Limb (tissue), 2 donors: ENCODE measurements around the gene CALN1.
"Not testable (repeated sequence)": the region's sequence is repeated elsewhere in the genome, so short reads cannot be mapped to it uniquely, and the experiment has no call there.

Experiments used
- DNase-seq, 2 donors: peaks; one replicate each; pipeline ENCODE4 v3.0.0-alpha.2; 2016; ENCODE audit errors: extremely low spot score in 2 of 2

Gene CALN1

GRCh38 chr7:72268796-72269195, 143.3 kb downstream of the CALN1 start:
- DNase-seq, result no peak

DNA sequence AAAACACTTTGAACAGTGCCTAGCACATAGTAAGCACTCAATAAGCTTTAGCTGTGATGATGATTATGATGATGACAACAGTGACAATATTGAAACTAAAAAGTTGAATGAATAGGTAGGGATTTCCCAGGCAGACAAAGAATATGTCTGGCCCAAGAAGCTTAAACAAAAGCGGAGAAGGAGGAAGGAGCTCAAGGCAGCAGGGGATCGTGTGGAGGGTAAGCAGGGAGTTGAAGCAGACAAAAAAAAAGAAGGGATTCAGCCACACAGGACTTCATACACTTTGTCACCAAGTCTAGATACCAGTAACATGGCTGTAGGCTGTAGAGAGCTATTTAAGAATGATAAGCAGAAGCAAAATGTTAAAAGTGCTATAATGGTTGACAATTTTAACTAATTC, 144.0 kb downstream of the CALN1 start:
- DNase-seq, result no peak

- no peak for DNase-seq
Measured at GRCh38 chr7:72267291-72267800, 144.8 kb downstream of the CALN1 start.

DNA sequence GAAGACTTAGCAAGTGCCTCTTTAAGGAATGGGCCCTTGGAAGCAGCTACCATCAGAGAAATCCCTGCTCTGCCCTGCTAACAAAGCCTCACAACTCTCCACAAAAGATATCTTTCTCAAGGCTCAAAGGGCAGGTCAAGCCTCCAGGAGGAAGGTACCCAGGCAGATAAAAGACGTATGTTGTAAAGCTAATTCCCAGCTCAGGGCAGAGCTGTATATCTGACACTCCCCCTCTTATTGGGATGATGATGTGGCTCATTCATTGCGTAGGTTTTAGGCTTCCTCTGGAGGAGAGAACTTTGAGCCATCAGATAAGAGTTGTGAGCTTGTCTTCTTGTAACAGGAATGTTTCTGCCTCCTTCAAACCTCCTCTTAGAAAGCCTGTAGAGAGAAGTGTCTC, 145.4 kb downstream of the CALN1 start:
- DNase-seq, result no peak

DNA sequence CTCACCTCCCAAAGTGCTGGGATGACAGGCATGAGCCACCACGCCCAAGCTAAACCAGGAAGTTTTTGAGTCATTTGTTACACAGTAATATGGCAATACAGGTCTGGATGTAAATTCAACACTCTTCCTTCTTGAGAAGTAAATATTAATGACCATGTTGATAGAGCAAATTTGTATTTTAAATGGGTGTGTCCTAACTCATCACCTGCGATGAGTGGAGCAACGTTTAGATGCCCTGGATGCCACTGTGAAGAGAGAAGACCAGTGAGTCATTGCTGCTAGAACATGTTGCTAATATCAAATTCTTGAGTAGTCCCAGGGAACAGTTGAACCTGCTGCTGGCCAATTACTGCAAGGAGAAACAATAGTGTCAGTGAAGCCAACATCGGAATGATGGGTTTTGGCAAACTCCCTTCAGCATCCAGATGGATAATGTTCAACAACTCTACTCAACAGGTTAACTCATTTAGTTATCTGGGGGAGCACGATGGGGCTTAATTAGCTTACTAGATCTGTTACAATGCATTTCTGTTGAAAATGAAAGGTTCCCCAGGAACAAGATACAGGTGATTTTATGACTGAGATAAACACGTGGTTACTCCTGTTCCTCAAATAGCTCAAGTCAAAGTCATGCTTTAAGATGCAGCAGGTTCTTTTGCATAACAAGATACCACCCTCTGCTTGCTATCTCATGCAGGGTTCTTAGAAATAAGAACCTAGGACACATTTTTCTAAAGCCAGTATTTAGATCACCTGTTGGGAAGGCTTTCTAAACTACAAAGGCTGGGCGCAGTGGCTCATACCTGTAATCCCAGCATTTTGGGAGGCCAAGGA, 146.8 kb downstream of the CALN1 start:
- no peak for DNase-seq

- no peak for DNase-seq
Measured at GRCh38 chr7:72260406-72260805, 151.7 kb downstream of the CALN1 start.

DNA sequence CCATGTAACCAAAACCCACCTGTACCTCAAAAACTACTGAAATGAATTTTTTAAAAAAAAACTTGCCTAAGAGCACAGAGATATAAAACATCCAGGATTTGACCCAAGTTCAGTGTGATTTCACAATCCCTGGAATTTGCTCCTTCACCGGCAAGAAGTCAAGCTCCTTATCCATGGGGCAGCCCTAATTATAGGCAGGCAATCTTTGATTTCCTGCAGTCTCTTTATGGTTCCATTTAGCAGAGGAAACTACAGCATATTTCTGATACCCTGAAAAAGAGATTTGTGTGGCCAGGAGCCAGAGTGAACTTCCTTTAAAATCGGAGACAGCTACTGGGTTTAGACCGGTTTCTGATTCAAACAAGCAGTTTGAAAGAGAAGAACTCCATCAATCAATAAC, 154.1 kb downstream of the CALN1 start:
- DNase-seq, result no peak

GRCh38 chr7:72254455-72254854, 157.7 kb downstream of the CALN1 start:
- no peak for DNase-seq

- no peak for DNase-seq
Measured at GRCh38 chr7:72249106-72249505, 163.0 kb downstream of the CALN1 start.

GRCh38 chr7:72244826-72245398, 167.2 kb downstream of the CALN1 start:
- no peak for DNase-seq

GRCh38 chr7:72243329-72243728, 168.8 kb downstream of the CALN1 start:
- no peak for DNase-seq

DNA sequence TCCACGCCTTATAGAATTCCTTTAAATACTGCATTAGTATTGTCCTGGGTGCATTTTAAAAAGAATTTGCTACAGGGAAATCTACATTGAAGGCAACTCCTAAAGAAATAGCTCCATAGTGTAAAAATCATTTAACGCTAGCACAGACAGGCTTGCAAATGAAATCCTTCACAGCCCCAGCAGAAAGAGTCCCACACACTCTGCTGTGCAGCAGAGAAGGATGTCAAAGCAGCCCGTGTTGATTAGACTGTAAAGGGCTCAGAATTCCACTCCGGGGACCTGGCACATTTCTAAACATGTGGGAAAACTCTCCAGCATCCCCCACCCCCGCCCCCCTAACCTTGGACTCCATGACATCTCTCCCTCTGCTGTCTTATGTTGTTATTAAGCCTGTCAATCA, 176.8 kb downstream of the CALN1 start:
- DNase-seq, result no peak

- DNase-seq, result peak in 1 of 2 donors; percentile 1
Measured at GRCh38 chr7:72234086-72234485, 178.1 kb downstream of the CALN1 start.

DNA sequence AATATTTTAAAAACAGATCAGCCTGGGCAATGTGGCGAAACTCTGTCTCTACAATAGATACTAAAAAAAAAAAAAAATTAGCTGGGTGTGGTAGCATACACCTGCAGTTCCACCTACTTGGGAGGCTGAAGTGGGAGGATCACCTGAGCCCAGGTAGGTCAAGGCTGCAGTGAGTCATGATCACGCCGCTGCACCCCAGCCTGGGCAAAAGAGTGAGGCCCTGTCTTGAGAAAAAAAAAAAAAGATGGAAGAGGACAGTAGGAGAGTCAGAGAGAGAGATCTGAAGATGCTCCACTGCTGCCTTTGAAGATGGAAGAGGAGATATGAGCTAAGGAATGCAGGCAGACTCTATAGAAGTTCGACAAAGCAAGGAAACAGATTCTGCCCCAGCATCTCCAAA, 181.9 kb downstream of the CALN1 start:
- no peak for DNase-seq

GRCh38 chr7:72223351-72223750, 188.8 kb downstream of the CALN1 start:
- DNase-seq, result no peak

DNA sequence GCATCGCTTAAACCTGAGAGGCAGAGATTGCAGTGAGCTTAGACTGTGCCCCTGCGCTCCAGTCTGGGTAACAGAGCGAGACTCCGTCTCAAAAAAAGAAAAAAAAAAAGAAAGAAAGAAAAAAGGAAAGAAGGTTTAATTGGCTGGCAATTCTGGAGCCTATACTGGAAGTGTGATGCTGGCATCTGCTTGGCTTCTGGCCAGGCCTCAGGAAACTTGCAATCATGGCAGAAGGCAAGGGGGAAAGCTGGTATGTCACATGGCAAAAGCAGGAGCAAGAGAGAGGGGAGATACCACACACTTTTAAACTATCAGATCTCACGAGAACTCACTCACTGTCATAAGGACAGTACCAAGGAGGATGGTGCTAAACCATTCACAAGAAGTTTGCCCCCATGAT, 190.0 kb downstream of the CALN1 start:
- DNase-seq, result no peak

- no peak for DNase-seq
Measured at GRCh38 chr7:72219500-72219899, 192.6 kb downstream of the CALN1 start.

DNA sequence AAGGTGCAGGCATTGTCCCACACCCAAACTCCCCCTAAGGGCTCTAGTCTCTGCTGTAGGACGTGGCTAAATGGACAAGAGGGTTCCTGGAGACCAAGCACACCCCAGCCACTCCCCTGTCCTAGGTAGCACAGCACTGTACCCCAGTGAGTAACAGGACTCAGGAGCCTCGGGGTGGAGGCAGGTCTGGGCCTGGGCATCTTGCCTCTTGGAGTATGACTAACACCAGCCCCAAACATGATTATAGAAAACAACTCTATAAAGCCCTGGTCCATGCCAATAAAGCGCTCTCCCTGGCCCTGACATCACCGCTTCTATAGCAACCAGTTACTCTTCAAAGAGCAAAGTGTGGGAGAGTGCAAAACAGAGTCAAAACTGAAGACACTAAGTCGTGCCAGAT, 195.0 kb downstream of the CALN1 start:
- no peak for DNase-seq

DNA sequence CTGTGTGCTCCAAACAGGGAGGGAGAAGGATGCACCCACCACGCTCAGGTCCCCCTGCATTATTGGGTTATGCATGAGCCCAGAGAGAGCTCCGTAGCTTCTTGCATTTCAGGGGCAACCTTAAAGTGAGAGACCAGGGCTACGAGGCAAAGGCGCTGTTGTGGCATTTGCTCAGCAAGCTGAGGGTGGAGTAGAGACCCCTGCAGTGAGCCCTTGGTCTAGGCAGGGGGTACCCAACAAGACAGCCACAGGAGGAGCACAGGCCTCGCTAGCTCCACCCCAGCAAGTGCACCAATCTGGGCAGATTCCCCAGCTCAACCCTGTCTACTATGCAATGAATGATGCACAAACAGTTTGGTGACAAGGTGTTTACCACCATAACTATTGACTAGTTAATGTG, 198.4 kb downstream of the CALN1 start:
- DNase-seq, result no peak

DNA sequence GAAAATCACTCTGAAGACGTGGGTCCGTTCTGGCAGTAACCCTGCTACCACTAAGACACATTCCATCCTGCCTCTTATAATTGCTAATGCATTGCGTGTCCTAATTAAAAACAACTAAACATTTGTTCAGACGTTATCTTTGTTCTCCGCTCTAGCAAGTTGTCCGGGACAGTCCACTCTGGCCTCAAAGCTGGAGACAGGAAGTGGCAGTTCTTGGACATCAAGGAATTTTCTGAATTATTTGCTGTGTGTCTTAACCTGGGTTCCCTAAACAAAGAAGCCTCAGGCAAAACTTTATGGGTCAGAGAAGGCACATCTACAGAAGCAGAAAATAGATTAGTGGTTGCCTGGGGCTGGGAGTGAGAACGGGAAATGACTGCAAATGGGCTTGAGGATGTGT, 199.1 kb downstream of the CALN1 start:
- no peak for DNase-seq

DNA sequence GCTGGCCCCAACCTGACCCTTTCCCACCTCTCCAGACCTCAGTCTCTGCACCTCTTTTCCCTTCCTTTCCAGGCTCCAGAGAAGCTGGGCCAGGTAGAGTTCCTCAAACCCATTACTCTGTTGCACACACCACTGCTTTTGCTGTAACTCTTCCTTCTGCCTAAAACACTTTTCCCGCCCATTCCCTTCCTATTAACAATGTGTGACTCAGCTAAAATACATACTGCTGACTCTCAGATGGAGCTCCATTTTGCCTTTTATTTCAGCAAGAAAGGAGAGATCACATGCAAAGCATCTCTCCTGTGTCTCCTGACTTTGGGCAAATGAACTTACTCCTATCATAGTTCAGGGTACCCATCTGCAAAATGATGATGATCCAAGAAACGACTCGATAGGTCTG, 201.0 kb downstream of the CALN1 start:
- DNase-seq, result no peak

- DNase-seq, result not testable (repeated sequence)
Measured at GRCh38 chr7:72209006-72209405, 203.1 kb downstream of the CALN1 start.

GRCh38 chr7:72196176-72196575, 216.0 kb downstream of the CALN1 start:
- DNase-seq, result no peak
